ENCODE data around the gene YRDC.

The YRDC gene

GRCh38 chr1:37828410-37829074, 20.5 kb upstream of the YRDC start:
- CTCF ChIA-PET: interaction anchor here (0.7 to 3.5 kb wide), 4 partner anchors 10 to 31 kb away, joined by 3 to 14 read pairs (median 4); partner anchors contain the start of genes C1orf122, MTF1 and YRDC
- TF ChIP-seq, protein P1, sequence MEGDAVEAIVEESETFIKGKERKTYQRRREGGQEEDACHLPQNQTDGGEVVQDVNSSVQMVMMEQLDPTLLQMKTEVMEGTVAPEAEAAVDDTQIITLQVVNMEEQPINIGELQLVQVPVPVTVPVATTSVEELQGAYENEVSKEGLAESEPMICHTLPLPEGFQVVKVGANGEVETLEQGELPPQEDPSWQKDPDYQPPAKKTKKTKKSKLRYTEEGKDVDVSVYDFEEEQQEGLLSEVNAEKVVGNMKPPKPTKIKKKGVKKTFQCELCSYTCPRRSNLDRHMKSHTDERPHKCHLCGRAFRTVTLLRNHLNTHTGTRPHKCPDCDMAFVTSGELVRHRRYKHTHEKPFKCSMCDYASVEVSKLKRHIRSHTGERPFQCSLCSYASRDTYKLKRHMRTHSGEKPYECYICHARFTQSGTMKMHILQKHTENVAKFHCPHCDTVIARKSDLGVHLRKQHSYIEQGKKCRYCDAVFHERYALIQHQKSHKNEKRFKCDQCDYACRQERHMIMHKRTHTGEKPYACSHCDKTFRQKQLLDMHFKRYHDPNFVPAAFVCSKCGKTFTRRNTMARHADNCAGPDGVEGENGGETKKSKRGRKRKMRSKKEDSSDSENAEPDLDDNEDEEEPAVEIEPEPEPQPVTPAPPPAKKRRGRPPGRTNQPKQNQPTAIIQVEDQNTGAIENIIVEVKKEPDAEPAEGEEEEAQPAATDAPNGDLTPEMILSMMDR (IDR thresholded peaks at IDR 0.05; ENCODE audit: control extremely low read depth, extremely low read depth, low read depth, missing control alignments): no peak
- POLR2A ChIA-PET: no interaction called here

DNA sequence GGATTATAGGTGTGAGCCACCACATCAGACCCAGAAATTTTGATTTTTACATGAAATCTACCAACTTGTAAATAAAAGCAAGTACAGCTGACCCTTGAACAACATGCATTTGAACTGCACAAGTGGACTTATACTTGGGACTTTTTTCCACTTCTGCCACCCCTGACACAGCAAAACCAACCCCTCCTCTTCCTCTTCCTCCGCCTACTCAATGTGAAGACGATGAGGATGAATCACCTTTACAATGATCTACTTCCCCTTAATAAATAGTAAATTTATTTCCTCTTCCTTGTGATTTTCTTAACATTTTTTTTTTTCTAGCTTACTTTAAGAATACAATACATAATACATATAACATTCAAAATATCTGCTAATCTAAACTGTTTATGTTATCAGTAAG, 17.5 kb upstream of the YRDC start:
- ChIA-PET POLR2A (no interaction called here), CTCF (interaction anchor here (1.3 to 1.6 kb wide), 2 partner anchors 11 to 26 kb away, joined by 3 to 4 read pairs; no protein-coding TSS in a partner anchor)

More at GRCh38 chr1:37828410-37829074, 20.5 kb upstream of the YRDC start:
- DNase-seq (ENCODE audit: extremely low spot score): no peak

DNA sequence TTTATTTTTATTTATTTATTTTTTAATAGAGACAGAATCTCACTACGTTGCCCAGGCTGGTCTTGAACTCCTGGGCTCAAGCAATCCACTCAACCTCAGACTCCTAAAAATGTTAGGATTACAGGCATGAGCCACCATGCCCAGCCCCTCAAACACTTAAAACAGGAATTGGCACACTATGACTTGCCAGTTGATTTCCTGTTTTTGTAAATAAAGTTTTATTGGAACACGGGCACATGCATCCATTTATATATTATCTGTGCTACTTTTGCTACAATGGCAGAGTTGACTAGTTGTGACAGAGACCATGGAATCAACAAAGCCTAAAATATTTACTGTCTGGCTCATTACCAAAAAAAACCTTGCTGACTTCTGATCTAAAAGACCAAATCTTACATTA, 16.0 kb upstream of the YRDC start:
- CTCF ChIA-PET: interaction anchor here (7.5 kb wide), 1 partner anchor 35 kb away, joined by 46 read pairs; the partner anchor contains the start of gene MTF1
- TF ChIP-seq, protein P1 (IDR thresholded peaks at IDR 0.05; ENCODE audit: control extremely low read depth, extremely low read depth, low read depth, missing control alignments): no peak
- DNase-seq (ENCODE audit: extremely low spot score): no peak
- POLR2A ChIA-PET: no interaction called here

More for the DNA sequence above, 17.5 kb upstream of the YRDC start:
- TF ChIP-seq, protein P1 (IDR thresholded peaks at IDR 0.05; ENCODE audit: control extremely low read depth, extremely low read depth, low read depth, missing control alignments): no peak
- no peak for DNase-seq (ENCODE audit: extremely low spot score)

DNA sequence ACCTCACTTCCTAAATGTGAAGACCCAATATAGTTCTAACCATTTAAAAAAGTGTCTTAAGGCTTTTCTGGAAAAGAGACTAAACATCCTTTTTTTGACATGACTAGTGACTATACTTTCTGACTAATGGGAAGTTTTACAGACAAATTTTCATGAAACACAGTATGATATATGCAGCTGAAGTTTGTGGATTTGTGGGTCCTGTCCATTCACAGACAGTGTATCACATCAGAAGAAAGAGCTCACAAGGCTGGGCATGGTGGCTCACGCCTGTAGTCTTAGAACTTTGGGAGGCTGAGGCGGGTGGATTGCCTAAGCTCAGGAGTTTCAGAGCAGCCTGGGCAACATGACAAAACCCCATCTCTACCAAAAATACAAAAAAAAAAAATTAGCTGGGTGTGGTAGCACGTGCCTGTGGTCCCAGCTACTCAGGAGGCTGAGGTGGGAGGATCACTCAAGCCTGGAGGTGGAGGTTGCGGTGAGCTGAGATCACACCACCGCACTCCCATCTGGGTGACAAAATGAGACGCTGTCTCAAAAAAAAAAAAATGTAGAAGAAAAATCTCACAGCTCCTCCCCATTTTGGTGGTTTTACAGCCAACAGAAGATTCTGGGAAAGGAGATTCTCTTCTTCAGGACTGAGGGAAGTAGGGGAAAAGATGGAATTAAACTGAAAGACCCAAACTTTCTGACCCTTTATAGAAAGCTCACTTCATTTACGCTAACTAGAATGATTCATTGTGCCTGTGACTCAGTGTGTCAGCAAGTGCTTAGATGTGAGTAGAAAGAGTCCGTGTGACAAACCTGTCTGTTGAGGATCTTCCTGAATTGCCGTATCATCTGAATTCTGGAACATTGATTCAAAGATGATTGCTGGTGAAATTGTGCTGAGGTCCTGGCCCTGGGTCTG, 15.2 kb upstream of the YRDC start:
- POLR2A ChIA-PET: interaction anchor here (1.6 kb wide), 1 partner anchor 15 kb away, joined by 5 read pairs; the partner anchor contains the start of genes C1orf122 and YRDC
- TF ChIP-seq, protein P1 (IDR thresholded peaks at IDR 0.05; ENCODE audit: control extremely low read depth, extremely low read depth, low read depth, missing control alignments): no peak
- no peak for DNase-seq (ENCODE audit: extremely low spot score)
- CTCF ChIA-PET: interaction anchor here (0.9 to 7.5 kb wide), 4 partner anchors 11 to 53 kb away, joined by 3 to 46 read pairs (median 7); partner anchors contain the start of gene MTF1

DNA sequence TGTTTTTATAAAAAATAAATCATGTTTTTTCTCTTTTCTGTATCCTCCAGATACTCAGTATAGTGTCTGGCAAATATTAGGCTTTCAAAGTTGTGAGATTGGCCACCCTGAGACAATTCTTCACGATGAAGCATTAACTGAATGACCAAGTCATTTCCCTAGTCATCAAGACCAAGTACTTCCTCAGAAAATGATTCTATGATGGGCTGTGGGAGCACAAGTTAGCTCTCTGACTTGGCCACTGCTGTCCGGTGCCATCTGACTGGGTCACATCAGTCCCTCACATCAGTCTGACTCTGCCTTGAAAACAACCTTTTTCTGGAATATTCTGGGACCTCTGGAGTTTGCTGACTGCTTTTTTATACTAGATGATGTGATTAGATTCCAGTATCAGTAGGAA, 13.5 kb upstream of the YRDC start:
- ChIA-PET CTCF (interaction anchor here (1.5 to 7.5 kb wide), 4 partner anchors 9 to 38 kb away, joined by 4 to 46 read pairs (median 10); partner anchors contain the start of genes C1orf122, MTF1 and YRDC), POLR2A (no interaction called here)
- no peak for DNase-seq (ENCODE audit: extremely low spot score)
- TF ChIP-seq, protein P1 (IDR thresholded peaks at IDR 0.05; ENCODE audit: control extremely low read depth, extremely low read depth, low read depth, missing control alignments): no peak

DNA sequence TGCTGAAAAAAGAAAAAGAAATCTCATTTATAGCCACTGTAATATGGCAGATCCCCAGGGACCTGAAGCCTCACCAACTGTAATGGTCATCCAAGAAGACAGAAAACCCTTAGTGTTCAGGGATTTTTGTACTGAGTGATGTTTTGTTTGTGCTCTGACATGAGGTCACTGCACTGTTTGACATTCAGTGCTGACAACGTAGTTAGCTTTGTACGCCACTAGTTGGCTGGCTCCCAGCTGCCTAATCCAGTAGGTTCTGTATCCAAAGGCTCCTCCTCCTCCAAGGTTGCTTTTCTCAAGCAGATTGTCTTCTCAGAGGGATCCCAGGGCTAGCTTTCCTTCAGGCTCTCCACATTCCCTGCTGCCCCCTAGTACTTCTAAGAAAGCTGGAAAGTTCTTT, 9.5 kb upstream of the YRDC start:
- POLR2A ChIA-PET: interaction anchor here (1.0 kb wide), 1 partner anchor 9 kb away, joined by 3 read pairs; the partner anchor contains the start of gene YRDC
- TF ChIP-seq, protein P1 (IDR thresholded peaks at IDR 0.05; ENCODE audit: control extremely low read depth, extremely low read depth, low read depth, missing control alignments): no peak
- DNase-seq (ENCODE audit: extremely low spot score): no peak
- CTCF ChIA-PET: interaction anchor here (1.1 to 7.5 kb wide), 2 partner anchors 10 to 42 kb away, joined by 3 to 46 read pairs; partner anchors contain the start of genes C1orf122, MTF1 and YRDC
